Prostate gland (tissue), 2 donors: ENCODE measurements around the gene RPUSD1.

Source experiments
- POLR2A ChIP-seq: fragments of 450-650 bp; IDR thresholded peaks from one replicate; pipeline ENCODE4 v1.6.1; 2016; ENCODE audit warnings: antibody characterized with exemption, mild to moderate bottlenecking
- POLR2AphosphoS5 ChIP-seq: sonication (generic); formaldehyde crosslinking; IDR thresholded peaks from one replicate; pipeline ENCODE4 v1.6.1; 2017; ENCODE audit warnings: antibody characterized with exemption
- TF ChIP-seq, protein P1 (sequence below), 4 experiments: fragments of 200-600 bp in 2 of 4; fragments of 450-650 bp in 2 of 4; sonication (generic) in 2 of 4; IDR thresholded peaks; 1 replicate in 3 of 4; 2 replicates in 1 of 4; pipeline ENCODE4 v1.5.1; 2016 to 2019; ENCODE audit warnings: antibody characterized with exemption in 4 of 4, mild to moderate bottlenecking in 2 of 4, moderate library complexity in 2 of 4

DNA sequence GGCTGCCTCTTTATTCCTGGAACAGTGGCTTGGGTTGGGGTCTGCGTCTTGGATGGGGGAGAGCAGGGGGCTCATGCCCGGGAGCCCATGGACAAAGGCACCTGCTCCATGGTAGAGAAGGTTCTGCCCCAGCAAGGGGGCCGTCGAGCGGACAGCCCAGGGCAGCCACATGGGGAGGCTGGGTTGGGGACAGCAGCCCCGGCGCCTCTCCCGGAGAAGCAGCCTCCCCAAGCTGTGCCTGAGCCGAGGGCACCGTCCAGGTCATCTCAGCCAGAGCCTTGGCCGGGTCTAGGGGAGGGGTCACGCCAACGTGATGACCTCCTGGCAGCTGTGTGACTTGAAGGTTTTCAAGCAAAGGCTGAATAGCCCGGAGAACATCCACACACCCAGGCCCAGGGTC, 45.2 kb upstream of the RPUSD1 start:
- TF ChIP-seq, protein P1, sequence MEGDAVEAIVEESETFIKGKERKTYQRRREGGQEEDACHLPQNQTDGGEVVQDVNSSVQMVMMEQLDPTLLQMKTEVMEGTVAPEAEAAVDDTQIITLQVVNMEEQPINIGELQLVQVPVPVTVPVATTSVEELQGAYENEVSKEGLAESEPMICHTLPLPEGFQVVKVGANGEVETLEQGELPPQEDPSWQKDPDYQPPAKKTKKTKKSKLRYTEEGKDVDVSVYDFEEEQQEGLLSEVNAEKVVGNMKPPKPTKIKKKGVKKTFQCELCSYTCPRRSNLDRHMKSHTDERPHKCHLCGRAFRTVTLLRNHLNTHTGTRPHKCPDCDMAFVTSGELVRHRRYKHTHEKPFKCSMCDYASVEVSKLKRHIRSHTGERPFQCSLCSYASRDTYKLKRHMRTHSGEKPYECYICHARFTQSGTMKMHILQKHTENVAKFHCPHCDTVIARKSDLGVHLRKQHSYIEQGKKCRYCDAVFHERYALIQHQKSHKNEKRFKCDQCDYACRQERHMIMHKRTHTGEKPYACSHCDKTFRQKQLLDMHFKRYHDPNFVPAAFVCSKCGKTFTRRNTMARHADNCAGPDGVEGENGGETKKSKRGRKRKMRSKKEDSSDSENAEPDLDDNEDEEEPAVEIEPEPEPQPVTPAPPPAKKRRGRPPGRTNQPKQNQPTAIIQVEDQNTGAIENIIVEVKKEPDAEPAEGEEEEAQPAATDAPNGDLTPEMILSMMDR (IDR thresholded peaks at IDR 0.05) = no peak
- TF ChIP-seq POLR2A (no peak), POLR2AphosphoS5 (no peak)
